ENCODE data around the gene ACOX2. TPM values are rescaled to one million over a fixed set of nuclear protein-coding genes. Genes with fewer than 3 reads are reported as not detected.
A peak's percentile ranks its signal among the peaks of the same experiment; 100 is the strongest.

ACOX2 gene
- total RNA-seq, 1 donor from 2014 or later, result 20.1 TPM

DNA sequence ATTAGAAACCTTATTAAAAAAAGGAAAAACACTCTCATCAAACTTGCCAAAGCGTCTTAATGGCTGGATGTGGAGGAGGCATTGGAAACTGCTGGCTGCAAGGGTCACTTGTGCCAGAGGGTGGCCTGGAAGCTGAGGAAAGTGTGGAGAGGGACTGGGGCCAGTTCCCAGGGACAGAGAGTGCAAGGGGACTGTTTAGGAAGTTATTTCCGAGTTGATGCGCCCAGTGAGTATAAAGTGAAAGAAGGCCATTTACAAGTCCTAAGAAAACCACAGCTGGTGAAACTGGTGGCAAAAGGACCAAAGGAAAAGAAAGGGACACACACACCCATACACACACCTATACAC is 52.3 kb downstream of the ACOX2 start:
- ATAC-seq (no peak), DNase-seq (no peak)
- Histone ChIP-seq H3K4me1 (peaks cover 6% of the 10 kb centered on the region), H3K36me3 (no peaks in the 10 kb centered on the region), H3K27ac (no peak overlapping the region), H3K27me3 (no peaks in the 10 kb centered on the region), H3K9me3 (no peaks in the 10 kb centered on the region), H3K4me3 (no peak overlapping the region)
- intact Hi-C loops (cut with DNase I), result no loop called here
- TF ChIP-seq, protein P1, sequence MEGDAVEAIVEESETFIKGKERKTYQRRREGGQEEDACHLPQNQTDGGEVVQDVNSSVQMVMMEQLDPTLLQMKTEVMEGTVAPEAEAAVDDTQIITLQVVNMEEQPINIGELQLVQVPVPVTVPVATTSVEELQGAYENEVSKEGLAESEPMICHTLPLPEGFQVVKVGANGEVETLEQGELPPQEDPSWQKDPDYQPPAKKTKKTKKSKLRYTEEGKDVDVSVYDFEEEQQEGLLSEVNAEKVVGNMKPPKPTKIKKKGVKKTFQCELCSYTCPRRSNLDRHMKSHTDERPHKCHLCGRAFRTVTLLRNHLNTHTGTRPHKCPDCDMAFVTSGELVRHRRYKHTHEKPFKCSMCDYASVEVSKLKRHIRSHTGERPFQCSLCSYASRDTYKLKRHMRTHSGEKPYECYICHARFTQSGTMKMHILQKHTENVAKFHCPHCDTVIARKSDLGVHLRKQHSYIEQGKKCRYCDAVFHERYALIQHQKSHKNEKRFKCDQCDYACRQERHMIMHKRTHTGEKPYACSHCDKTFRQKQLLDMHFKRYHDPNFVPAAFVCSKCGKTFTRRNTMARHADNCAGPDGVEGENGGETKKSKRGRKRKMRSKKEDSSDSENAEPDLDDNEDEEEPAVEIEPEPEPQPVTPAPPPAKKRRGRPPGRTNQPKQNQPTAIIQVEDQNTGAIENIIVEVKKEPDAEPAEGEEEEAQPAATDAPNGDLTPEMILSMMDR (IDR thresholded peaks at IDR 0.05), result no peak

DNA sequence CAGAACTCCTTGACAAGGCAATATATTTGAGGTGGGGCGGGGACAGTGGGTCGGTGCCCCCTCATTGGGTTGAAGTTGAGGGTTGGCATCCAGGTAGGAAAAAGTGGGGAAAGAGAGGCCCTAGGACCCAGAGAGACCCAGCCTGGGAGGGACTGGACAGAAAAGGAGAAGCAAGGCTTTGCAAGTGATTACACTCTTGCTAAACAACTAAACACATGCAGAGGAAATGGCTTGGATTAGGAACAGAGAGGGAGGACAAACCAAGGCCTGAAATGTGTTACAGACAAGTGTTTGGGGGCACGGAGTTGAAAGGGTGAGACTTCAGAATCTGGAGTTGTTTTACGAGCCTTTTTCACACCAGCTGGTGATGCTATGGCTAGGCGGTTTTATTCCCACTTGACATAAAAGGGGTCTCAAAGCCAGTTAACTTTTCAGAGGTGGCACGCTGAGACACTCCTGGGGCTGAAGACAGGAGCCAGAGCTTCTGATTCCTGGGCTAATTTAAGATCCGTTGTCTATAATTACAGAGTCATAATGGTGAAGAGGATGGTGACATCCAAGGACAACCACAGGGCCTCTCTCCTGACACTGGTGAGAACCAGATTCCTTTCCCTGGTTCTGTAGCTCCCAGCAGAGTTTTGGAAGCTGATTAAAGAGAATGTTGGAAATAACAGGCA is 52.8 kb downstream of the ACOX2 start:
- intact Hi-C loops (cut with DNase I), result no loop called here
- TF ChIP-seq, protein P1 (IDR thresholded peaks at IDR 0.05), result no peak
- H3K9me3 ChIP-seq, result no peaks in the 10 kb centered on the region
- no peaks in the 10 kb centered on the region for H3K27me3 ChIP-seq
- ATAC-seq (peak; percentile 70), DNase-seq (no peak)
- peaks cover 6% of the 10 kb centered on the region for H3K4me1 ChIP-seq
- no peak overlapping the region for H3K4me3 ChIP-seq
- H3K27ac ChIP-seq, result no peak overlapping the region
- no peaks in the 10 kb centered on the region for H3K36me3 ChIP-seq

- H3K27me3 ChIP-seq, result no peaks in the 10 kb centered on the region
- H3K4me1 ChIP-seq, result peaks cover 6% of the 10 kb centered on the region
- DNase-seq (no peak), ATAC-seq (no peak)
- intact Hi-C loops (cut with DNase I), result no loop called here
- H3K4me3 ChIP-seq, result no peak overlapping the region
- TF ChIP-seq, protein P1 (IDR thresholded peaks at IDR 0.05), result no peak
- no peaks in the 10 kb centered on the region for H3K36me3 ChIP-seq
- H3K9me3 ChIP-seq, result no peaks in the 10 kb centered on the region
- no peak overlapping the region for H3K27ac ChIP-seq
These were observed 53.9 kb downstream of the ACOX2 start for GRCh38 chr3:58482917-58483636.

DNA sequence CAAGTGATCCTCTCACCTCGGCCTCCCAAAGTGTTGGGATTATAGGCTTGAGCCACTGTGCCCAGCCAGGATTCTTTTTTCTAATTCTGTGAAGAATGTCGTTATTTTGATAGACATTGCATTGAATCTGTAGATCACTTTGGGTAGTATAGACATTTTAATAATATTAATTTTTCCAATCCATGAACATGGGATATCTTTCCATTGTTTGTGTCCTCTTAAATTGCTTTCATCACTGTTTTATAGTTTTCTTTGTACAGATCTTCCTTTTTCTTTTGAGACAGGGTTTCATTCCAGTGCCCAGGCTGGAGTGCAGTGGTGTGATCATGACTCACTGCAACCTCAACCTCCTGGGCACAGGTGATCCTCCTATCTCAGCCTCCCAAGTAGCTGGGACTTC is 56.7 kb downstream of the ACOX2 start:
- H3K27ac ChIP-seq, result no peak overlapping the region
- H3K27me3 ChIP-seq, result no peaks in the 10 kb centered on the region

DNA sequence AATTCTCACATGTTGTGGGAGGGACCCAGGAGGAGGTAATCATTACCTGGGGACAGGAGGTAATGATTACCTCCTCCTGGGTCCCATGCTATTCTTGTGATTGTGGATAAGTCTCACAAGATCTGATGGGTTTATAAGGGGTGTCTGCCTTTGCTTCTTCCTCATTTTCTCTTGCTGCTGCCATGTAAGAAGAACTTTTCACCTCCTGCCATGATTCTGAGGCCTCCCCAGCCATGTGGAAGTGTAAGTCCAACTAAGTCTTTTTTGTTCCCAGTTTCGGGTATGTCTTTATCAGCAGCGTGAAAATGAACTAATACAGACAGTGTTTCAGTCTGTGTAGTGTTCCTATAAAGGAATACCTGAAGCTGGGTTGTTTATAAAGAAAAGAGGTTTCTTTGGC is 58.2 kb downstream of the ACOX2 start:
- intact Hi-C loops (cut with DNase I), result no loop called here
- Histone ChIP-seq H3K4me1 (peaks cover 11% of the 10 kb centered on the region), H3K9me3 (no peaks in the 10 kb centered on the region), H3K27me3 (no peaks in the 10 kb centered on the region), H3K27ac (no peak overlapping the region), H3K4me3 (no peak overlapping the region), H3K36me3 (no peaks in the 10 kb centered on the region)
- ATAC-seq (no peak), DNase-seq (no peak)
- TF ChIP-seq, protein P1 (IDR thresholded peaks at IDR 0.05), result no peak

More for the DNA sequence above, 56.7 kb downstream of the ACOX2 start:
- Histone ChIP-seq H3K4me3 (no peak overlapping the region), H3K4me1 (peaks cover 9% of the 10 kb centered on the region), H3K9me3 (no peaks in the 10 kb centered on the region), H3K36me3 (no peaks in the 10 kb centered on the region)
- DNase-seq, result no peak
- ATAC-seq, result no peak
- TF ChIP-seq, protein P1 (IDR thresholded peaks at IDR 0.05), result no peak
- intact Hi-C loops (cut with DNase I), result no loop called here
